Progenitor cell of endocrine pancreas (in vitro differentiated cells): ENCODE results near the gene PTBP2. TPM values are rescaled to one million over a fixed set of nuclear protein-coding genes. Genes with fewer than 3 reads are reported as not detected.

Experiments
- DNase-seq: peaks from one replicate; pipeline ENCODE4 v3.0.0; 2021; ENCODE audit warnings: low spot score; ENCODE audit not compliant: unreplicated experiment
- H3K27ac Mint-ChIP-seq: 2 replicates; pipeline ENCODE4 v1.8.0; 2021; ENCODE audit warnings: mild to moderate bottlenecking, moderate library complexity, mixed read lengths
- H3K27me3 Mint-ChIP-seq: 2 replicates; pipeline ENCODE4 v1.8.0; 2021; ENCODE audit warnings: mixed read lengths
- H3K36me3 Mint-ChIP-seq: 2 replicates; pipeline ENCODE4 v1.8.0; 2022; ENCODE audit warnings: mixed read lengths; ENCODE audit not compliant: insufficient read depth
- H3K4me1 Mint-ChIP-seq: 2 replicates; pipeline ENCODE4 v1.8.0; 2021; ENCODE audit warnings: low read depth, mixed read lengths
- H3K4me3 Mint-ChIP-seq: 2 replicates; pipeline ENCODE4 v1.8.0; 2021; ENCODE audit warnings: low read depth, mild to moderate bottlenecking, moderate library complexity, mixed read lengths
- H3K9me3 Mint-ChIP-seq: 2 replicates; pipeline ENCODE4 v1.8.0; 2021; ENCODE audit warnings: low read depth, mixed read lengths
- total RNA-seq: library from RNA; stranded (reverse); gene quantifications from 2 replicates; pipeline ENCODE4 v1.2.1, GENCODE V29; 2021
- TF ChIP-seq, protein P1 (sequence below): fragments of 200-600 bp; sonication (generic); IDR thresholded peaks from one replicate; pipeline ENCODE4 v1.5.0; 2021; ENCODE audit warnings: antibody characterized with exemption, mild to moderate bottlenecking; ENCODE audit not compliant: unreplicated experiment

The PTBP2 gene
- total RNA-seq, 1 donor from 2014 or later, result 91.2 TPM

DNA sequence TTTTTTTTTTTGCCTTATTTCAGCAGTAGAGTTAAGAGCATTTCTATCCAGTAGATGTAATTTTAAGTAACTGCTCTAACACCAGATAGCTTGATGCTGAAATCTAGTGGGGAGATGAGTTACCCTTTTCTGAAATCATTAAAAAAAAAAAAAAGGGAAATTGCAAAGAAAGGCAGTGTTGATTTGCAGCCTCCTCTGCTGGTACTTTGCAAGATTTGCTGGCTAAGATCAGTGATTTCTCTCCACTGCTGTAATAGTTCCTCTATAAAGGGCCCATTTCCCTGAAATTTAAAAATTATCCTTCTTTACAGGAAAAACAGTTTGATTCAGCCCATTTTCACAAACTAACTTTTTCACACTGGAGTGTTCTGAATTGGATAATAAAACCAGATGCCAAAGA is 120.6 kb downstream of the PTBP2 start:
- H3K4me3 Mint-ChIP-seq, result no peak overlapping the region
- H3K9me3 Mint-ChIP-seq, result peaks cover 6% of the 10 kb centered on the region
- H3K36me3 Mint-ChIP-seq, result peaks cover 3% of the 10 kb centered on the region
- TF ChIP-seq, protein P1, sequence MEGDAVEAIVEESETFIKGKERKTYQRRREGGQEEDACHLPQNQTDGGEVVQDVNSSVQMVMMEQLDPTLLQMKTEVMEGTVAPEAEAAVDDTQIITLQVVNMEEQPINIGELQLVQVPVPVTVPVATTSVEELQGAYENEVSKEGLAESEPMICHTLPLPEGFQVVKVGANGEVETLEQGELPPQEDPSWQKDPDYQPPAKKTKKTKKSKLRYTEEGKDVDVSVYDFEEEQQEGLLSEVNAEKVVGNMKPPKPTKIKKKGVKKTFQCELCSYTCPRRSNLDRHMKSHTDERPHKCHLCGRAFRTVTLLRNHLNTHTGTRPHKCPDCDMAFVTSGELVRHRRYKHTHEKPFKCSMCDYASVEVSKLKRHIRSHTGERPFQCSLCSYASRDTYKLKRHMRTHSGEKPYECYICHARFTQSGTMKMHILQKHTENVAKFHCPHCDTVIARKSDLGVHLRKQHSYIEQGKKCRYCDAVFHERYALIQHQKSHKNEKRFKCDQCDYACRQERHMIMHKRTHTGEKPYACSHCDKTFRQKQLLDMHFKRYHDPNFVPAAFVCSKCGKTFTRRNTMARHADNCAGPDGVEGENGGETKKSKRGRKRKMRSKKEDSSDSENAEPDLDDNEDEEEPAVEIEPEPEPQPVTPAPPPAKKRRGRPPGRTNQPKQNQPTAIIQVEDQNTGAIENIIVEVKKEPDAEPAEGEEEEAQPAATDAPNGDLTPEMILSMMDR, result no peak
- H3K27ac Mint-ChIP-seq, result no peak overlapping the region
- peaks cover 30% of the 10 kb centered on the region for H3K4me1 Mint-ChIP-seq
- DNase-seq, result no peak
- no peaks in the 10 kb centered on the region for H3K27me3 Mint-ChIP-seq

DNA sequence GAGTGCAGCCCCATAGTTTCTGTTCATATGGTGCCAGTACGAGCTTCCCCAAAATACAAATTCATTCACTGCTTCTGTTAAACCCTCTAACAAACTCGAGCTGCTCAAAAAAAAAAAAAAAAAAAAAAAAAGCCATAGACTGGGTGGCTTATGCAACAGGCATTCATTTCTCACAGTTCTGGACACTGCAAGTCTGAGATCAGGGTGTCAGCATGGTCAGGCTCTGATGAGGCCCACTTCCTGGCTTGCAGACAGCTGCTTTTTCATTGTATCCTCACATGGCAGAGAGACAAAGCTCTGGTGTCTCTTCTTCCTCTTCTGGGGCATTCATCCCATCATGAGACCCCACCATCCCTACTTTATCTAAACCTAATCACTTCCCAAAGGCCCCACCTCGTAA is 121.6 kb downstream of the PTBP2 start:
- Mint-ChIP-seq H3K9me3 (peaks cover 8% of the 10 kb centered on the region), H3K27ac (no peak overlapping the region), H3K36me3 (peaks cover 3% of the 10 kb centered on the region), H3K4me3 (no peak overlapping the region), H3K4me1 (peaks cover 28% of the 10 kb centered on the region), H3K27me3 (no peaks in the 10 kb centered on the region)
- DNase-seq, result no peak
- TF ChIP-seq, protein P1, result no peak

DNA sequence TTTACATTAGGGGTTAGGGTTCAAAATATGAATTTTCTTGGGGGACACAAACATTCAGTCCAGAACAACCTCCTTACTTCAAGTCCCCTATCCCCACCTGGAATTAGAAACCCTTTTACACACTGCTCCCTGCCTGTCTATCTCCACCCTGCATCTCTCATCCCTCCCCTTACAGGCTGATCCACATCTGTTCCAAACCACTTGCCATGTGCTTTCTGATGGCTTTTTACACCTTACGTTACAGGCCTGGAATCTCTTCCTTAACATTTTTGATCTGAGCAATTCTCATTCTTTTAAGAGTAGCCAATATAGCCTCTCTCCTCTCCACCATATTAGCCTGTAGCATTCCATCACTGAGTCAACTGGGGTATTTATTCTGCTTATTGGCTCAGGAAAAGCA is 122.0 kb downstream of the PTBP2 start:
- Mint-ChIP-seq H3K36me3 (peaks cover 3% of the 10 kb centered on the region), H3K27me3 (no peaks in the 10 kb centered on the region), H3K27ac (peak overlapping the region; percentile 1), H3K4me1 (peaks cover 26% of the 10 kb centered on the region), H3K9me3 (peaks cover 8% of the 10 kb centered on the region), H3K4me3 (no peak overlapping the region)
- DNase-seq, result no peak
- TF ChIP-seq, protein P1, result no peak

DNA sequence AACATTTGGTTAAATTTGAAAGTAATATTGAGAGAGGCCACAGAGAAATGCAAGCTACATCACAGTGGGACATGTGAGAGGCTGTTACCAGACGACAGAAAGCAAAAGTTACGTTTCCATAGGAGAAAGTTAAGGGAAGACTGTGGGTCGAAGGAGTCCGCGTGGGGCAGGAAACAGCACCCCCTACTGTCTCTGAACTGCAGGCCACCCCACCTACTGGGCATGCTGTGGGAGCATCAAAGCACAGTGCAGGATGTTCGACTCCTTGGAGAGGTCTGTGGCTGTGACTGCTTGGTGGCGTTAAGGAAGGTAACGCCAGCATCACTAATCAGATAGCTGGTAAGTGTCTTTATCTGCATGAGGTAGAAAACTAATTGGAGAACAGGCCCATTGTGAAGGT is 123.9 kb downstream of the PTBP2 start:
- Mint-ChIP-seq H3K4me3 (no peak overlapping the region), H3K4me1 (peaks cover 16% of the 10 kb centered on the region), H3K27ac (no peak overlapping the region), H3K36me3 (no peaks in the 10 kb centered on the region), H3K9me3 (peaks cover 7% of the 10 kb centered on the region), H3K27me3 (no peaks in the 10 kb centered on the region)
- TF ChIP-seq, protein P1, result peak; percentile 47
- DNase-seq, result no peak

DNA sequence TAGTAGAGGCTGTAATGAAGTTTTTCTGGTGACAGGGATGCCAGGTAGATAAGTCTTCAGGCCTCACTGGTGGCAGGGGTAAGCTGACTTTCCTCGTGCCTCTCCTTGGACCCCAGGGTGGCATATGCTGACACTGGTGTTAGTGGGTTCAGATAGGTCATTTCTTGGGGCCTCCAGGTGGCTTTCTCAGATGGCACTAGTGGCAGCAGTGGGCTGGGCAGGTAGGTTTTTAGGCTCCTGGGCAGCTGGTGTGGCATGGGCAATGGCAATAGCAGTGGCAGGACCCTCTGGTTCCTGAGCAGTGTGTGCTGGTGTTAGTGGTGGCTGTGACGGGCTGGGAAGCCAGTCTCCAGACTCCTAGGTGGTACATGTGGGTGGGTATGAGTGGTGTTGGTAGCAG is 140.3 kb downstream of the PTBP2 start:
- Mint-ChIP-seq H3K9me3 (peaks cover 24% of the 10 kb centered on the region), H3K4me3 (no peak overlapping the region), H3K36me3 (peaks cover 1% of the 10 kb centered on the region), H3K27ac (no peak overlapping the region), H3K4me1 (no peaks in the 10 kb centered on the region), H3K27me3 (no peaks in the 10 kb centered on the region)
- TF ChIP-seq, protein P1, result no peak
- DNase-seq, result no peak
